NCI-H1105 treated with DMSO at 0.1 percent for 48 hours (cell line): ENCODE data around the gene HPSE2.

ENCODE experiments used
- DNase-seq: peaks from one replicate; lab custom pipeline; 2025; lab: John Stamatoyannopoulos, UW

Gene HPSE2

GRCh38 chr10:98488669-98489430 is 746.8 kb downstream of the HPSE2 start:
- no peak for DNase-seq

GRCh38 chr10:98487649-98488048 is 748.0 kb downstream of the HPSE2 start:
- DNase-seq, result no peak

GRCh38 chr10:98486421-98486820 is 749.2 kb downstream of the HPSE2 start:
- DNase-seq, result no peak

GRCh38 chr10:98485959-98486358 is 749.7 kb downstream of the HPSE2 start:
- no peak for DNase-seq

GRCh38 chr10:98483658-98484057 is 752.0 kb downstream of the HPSE2 start:
- DNase-seq, result no peak

- DNase-seq, result no peak
These were observed 753.6 kb downstream of the HPSE2 start for GRCh38 chr10:98482096-98482495.

GRCh38 chr10:98481404-98481945 is 754.2 kb downstream of the HPSE2 start:
- DNase-seq, result no peak

GRCh38 chr10:98478430-98479222 is 757.0 kb downstream of the HPSE2 start:
- no peak for DNase-seq

GRCh38 chr10:98477861-98478260 is 757.8 kb downstream of the HPSE2 start:
- DNase-seq, result no peak

- DNase-seq, result no peak
These were observed 761.0 kb downstream of the HPSE2 start for GRCh38 chr10:98474628-98475027.

GRCh38 chr10:98472196-98472595 is 763.5 kb downstream of the HPSE2 start:
- DNase-seq, result no peak

GRCh38 chr10:98470850-98471249 is 764.8 kb downstream of the HPSE2 start:
- DNase-seq, result no peak

GRCh38 chr10:98469001-98469931 is 766.4 kb downstream of the HPSE2 start:
- DNase-seq, result no peak

- peak; percentile 61 for DNase-seq
These were observed 767.9 kb downstream of the HPSE2 start for GRCh38 chr10:98467506-98468318.

- DNase-seq, result no peak
These were observed 768.7 kb downstream of the HPSE2 start for GRCh38 chr10:98466861-98467505.

- DNase-seq, result no peak
These were observed 769.8 kb downstream of the HPSE2 start for GRCh38 chr10:98465866-98466265.

GRCh38 chr10:98463976-98464754 is 771.5 kb downstream of the HPSE2 start:
- no peak for DNase-seq

- no peak for DNase-seq
These were observed 772.6 kb downstream of the HPSE2 start for GRCh38 chr10:98463016-98463415.

- no peak for DNase-seq
These were observed 774.2 kb downstream of the HPSE2 start for GRCh38 chr10:98461500-98461842.
